NB4 (cell line): ENCODE data around the gene AGBL4.

Source experiments
- CTCF ChIP-seq: IDR thresholded peaks from one replicate; pipeline ENCODE4 v1.5.1; 2012; ENCODE audit warnings: low read depth, low read length
- POLR2A ChIP-seq: IDR thresholded peaks from 2 replicates; pipeline ENCODE4 v1.6.1; 2011; ENCODE audit warnings: mild to moderate bottlenecking; ENCODE audit not compliant: insufficient read length; ENCODE audit errors: extremely low read depth

GRCh38 chr1:48740621-48741020 lies 1283.1 kb downstream of the AGBL4 start:
- TF ChIP-seq CTCF (no peak), POLR2A (no peak)
